WI38 (cell line): ENCODE results near the gene IL15RA.

Source experiments
- H3K4me3 ChIP-seq: 2 replicates; pipeline ENCODE4 v1.5.1; 2011; ENCODE audit warnings: low read depth, mild to moderate bottlenecking, control low read depth, low read length
- TF ChIP-seq, protein P1 (sequence below): IDR thresholded peaks from 2 replicates; pipeline ENCODE4 v1.5.1; 2012; ENCODE audit warnings: low read depth, mild to moderate bottlenecking, control low read depth, low read length

Gene IL15RA

DNA sequence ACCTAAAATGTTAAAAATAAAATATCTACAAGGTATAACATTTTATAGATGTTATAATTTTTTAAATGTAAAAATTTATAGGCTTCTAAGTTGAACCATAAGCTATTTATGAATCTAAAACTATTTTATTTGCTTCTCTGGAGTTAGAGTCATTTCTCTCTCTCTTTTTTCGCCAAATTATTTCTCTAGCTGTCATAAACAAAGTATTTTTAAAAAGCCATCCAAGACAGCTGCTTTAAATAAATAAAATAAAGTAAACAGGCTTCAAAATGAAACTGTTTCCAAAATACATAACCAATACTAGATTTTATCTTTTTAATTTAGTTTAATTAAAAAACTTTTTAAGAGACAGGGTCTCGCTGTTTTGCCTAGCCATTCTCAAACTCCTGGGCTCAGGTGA is 12.4 kb upstream of the IL15RA start:
- H3K4me3 ChIP-seq = no peak overlapping the region
- TF ChIP-seq, protein P1, sequence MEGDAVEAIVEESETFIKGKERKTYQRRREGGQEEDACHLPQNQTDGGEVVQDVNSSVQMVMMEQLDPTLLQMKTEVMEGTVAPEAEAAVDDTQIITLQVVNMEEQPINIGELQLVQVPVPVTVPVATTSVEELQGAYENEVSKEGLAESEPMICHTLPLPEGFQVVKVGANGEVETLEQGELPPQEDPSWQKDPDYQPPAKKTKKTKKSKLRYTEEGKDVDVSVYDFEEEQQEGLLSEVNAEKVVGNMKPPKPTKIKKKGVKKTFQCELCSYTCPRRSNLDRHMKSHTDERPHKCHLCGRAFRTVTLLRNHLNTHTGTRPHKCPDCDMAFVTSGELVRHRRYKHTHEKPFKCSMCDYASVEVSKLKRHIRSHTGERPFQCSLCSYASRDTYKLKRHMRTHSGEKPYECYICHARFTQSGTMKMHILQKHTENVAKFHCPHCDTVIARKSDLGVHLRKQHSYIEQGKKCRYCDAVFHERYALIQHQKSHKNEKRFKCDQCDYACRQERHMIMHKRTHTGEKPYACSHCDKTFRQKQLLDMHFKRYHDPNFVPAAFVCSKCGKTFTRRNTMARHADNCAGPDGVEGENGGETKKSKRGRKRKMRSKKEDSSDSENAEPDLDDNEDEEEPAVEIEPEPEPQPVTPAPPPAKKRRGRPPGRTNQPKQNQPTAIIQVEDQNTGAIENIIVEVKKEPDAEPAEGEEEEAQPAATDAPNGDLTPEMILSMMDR = no peak

DNA sequence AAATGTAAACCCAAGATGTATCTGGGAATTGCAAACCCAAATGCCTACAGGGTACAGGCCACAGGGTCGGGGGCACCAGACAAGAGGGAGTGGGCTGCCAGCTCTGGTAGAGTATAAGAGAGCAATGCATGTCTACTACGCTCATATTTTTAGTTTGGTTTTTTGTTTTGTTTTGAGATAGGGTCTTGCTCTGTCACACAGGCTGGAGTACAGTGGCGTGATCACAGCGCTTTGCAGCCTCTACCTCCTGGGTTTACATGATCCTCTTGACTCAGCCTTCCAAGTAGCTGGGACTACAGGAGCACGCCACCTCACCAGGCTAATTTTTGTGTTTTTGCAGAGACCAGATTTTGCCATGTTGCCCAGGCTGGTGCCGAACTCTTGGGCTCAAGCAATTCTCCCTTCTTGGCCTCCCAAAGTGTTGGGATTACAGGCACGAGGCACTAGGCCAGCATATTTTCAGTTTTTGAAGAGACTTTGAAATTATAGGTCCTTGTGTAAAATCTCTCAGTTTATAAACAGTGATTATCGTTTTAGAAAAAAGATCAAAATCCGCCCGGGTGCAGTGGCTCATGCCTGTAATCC is 11.1 kb upstream of the IL15RA start:
- TF ChIP-seq, protein P1 = no peak
- no peak overlapping the region for H3K4me3 ChIP-seq

DNA sequence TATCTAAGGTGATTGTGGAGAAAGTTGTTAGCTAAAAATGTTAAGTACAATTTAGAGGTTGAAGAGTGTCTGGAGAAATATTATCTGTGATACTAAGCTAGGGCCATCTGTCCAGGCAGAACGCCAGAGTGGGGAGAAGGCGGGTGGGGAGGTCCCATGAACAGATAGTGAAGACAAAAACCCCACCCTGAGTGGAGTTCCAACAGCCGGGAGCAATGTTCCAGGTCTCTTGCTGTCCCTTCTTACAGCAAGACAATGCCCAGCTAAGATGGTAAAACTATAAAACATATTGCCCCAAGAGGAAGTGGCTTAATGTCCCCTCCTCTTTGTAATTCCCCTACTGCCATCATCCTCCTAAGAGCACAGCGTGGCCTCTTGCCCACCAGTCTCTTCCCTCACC is 10.4 kb upstream of the IL15RA start:
- no peak overlapping the region for H3K4me3 ChIP-seq
- TF ChIP-seq, protein P1 = no peak

DNA sequence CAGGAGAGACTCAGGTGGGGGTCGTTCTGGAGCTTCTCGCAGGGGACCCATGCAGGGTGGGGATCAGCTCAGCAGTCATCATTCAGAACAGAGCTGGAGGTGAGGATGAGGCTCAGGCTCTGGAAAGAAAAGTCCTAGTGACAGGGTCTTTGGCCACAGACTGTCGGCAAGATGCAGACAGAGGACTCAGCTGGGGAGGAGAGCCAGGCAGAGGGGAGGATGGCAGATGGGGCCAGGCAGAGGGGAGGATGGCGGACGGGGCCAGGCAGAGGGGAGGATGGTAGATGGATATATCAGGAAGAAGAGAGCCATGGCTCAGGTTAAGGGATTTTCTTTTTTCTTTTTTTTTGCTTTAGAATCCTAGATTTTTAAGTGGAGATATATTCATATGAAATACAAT is 7.7 kb upstream of the IL15RA start:
- TF ChIP-seq, protein P1 = no peak
- no peak overlapping the region for H3K4me3 ChIP-seq

DNA sequence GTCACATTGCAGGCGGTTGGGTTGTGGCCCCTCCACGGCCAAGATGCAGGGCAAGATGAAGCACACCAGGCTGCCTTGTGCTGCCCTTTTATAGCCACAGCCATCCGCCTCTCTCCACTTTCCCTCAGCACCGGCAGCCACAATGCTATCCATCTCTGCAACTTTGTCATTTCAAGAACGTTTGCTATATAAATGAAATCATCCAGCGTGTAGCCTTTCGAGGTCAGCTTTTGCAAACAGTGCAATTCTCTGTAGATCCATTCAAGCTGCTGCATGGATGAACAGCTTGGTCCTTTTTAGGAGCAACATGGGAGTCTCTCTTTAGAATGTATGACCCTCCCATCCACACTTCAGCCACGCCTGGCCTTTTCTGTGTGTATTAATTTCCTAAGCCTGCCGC is 6.4 kb upstream of the IL15RA start:
- TF ChIP-seq, protein P1 = no peak
- no peak overlapping the region for H3K4me3 ChIP-seq

DNA sequence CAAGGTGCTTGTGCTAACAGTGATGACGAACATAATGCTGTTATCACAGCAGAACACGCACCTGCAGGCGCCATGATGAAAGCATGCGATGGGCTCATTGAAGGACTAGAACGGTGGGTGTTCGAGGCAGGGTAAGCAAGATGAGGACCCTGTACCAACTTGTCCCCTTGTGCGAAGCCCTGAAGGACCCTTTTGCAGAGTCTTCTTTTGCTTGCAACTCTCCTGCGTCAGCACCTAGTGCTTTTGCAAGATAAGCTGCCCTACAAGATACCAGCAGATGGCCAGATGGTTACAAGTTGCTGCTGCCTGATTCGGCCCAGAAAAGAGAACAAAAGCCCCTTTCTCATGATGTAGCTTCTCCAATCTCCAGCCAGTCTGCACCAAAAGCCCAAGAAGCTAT is 4.2 kb upstream of the IL15RA start:
- H3K4me3 ChIP-seq = no peak overlapping the region
- TF ChIP-seq, protein P1 = no peak

DNA sequence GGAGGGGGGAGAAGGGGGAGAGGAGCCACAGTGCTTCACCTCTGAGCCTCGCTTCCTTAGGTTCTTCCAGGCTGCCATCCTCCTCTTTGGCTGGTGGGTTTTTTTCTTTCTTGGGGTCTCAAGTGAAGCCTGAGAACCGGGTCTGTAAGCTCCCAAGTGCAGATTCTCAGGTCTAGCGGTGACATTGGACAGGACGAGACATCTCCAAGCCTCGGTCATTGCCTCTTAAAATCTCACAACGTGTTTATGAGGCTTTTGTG is 817 bp upstream of the IL15RA start:
- TF ChIP-seq, protein P1 = no peak
- peak overlapping the region; percentile 83 for H3K4me3 ChIP-seq
